NT2/D1 (cell line): ENCODE results near the gene PLB1.

Experiments
- SUZ12 ChIP-seq: IDR thresholded peaks from 2 replicates; pipeline ENCODE4 v1.6.1; 2011; ENCODE audit not compliant: insufficient read length, insufficient read depth; ENCODE audit errors: extremely low read depth
- YY1 ChIP-seq: IDR thresholded peaks from 2 replicates; pipeline ENCODE4 v1.6.1; 2011; ENCODE audit not compliant: insufficient read length, insufficient read depth
- ZNF274 ChIP-seq: IDR thresholded peaks from 2 replicates; pipeline ENCODE4 v1.6.1; 2011; ENCODE audit warnings: mild to moderate bottlenecking, low read depth, low read length

GRCh38 chr2:28595323-28595722, 99.5 kb downstream of the PLB1 start:
- TF ChIP-seq ZNF274 (no peak), YY1 (no peak), SUZ12 (no peak)
